GM23338 (cell line): ENCODE data around the gene ADD1. TPM values are rescaled to one million over a fixed set of nuclear protein-coding genes. Genes with fewer than 3 reads are reported as not detected.

Experiments used
- ATAC-seq: fragments of 200-7000 bp; cut with Tn5 transposase; 3 replicates; pipeline ENCODE4 v1.9.1; 2020
- DNase-seq: peaks from one replicate; pipeline ENCODE4 v3.0.0-alpha.2; 2015; ENCODE audit warnings: low spot score
- H2AFZ ChIP-seq: fragments of 200-600 bp; sonication (generic); 2 replicates; pipeline ENCODE4 v1.8.0; 2016; ENCODE audit warnings: antibody characterized with exemption, mild to moderate bottlenecking, moderate library complexity
- H3F3A ChIP-seq: fragments of 200-600 bp; sonication (generic); replicated peaks from 2 replicates; pipeline ENCODE4 v1.8.0; 2017; ENCODE audit warnings: antibody characterized with exemption, mixed run types, low read depth
- H3K27ac ChIP-seq: fragments of 200-600 bp; sonication (generic); 2 replicates; pipeline ENCODE4 v1.6.1; 2016; ENCODE audit warnings: low read depth
- H3K27me3 ChIP-seq: fragments of 200-600 bp; sonication (generic); 2 replicates; pipeline ENCODE4 v1.8.0; 2016; ENCODE audit warnings: mild to moderate bottlenecking, mixed run types, moderate library complexity; ENCODE audit not compliant: insufficient read depth
- H3K36me3 ChIP-seq: fragments of 200-600 bp; sonication (generic); 2 replicates; pipeline ENCODE4 v1.8.0; 2016; ENCODE audit warnings: mild to moderate bottlenecking; ENCODE audit not compliant: insufficient read depth
- H3K4me1 ChIP-seq: fragments of 200-600 bp; sonication (generic); 2 replicates; pipeline ENCODE4 v1.8.0; 2016; ENCODE audit warnings: mild to moderate bottlenecking, moderate library complexity; ENCODE audit not compliant: insufficient read depth
- H3K4me2 ChIP-seq: fragments of 200-600 bp; sonication (generic); 2 replicates; pipeline ENCODE4 v1.7.1; 2017; ENCODE audit warnings: mixed run types
- H3K4me3 ChIP-seq: fragments of 200-600 bp; sonication (generic); 2 replicates; pipeline ENCODE4 v1.6.1; 2016; ENCODE audit warnings: mixed run types
- H3K79me2 ChIP-seq: fragments of 200-600 bp; sonication (generic); replicated peaks from 2 replicates; pipeline ENCODE4 v1.8.0; 2017; ENCODE audit warnings: mild to moderate bottlenecking; ENCODE audit not compliant: insufficient read depth
- H3K9me2 ChIP-seq: fragments of 200-600 bp; sonication (generic); 2 replicates; pipeline ENCODE4 v1.8.0; 2017; ENCODE audit not compliant: insufficient read depth
- H4K20me1 ChIP-seq: fragments of 200-600 bp; sonication (generic); replicated peaks from 2 replicates; pipeline ENCODE4 v1.8.0; 2017; ENCODE audit warnings: mild to moderate bottlenecking; ENCODE audit not compliant: insufficient read depth
- H3K27ac Mint-ChIP-seq: 2 replicates; pipeline ENCODE4 v1.8.0; 2020; ENCODE audit warnings: inconsistent platforms, mild to moderate bottlenecking, moderate library complexity, mixed read lengths
- H3K27me3 Mint-ChIP-seq: 3 replicates; pipeline ENCODE4 v1.8.0; 2022; ENCODE audit warnings: low read depth, mild to moderate bottlenecking, moderate library complexity, mixed read lengths, inconsistent platforms; ENCODE audit not compliant: insufficient read depth, poor library complexity
- H3K36me3 Mint-ChIP-seq: 3 replicates; pipeline ENCODE4 v1.8.0; 2021; ENCODE audit warnings: low read depth, mild to moderate bottlenecking, inconsistent platforms, moderate library complexity, mixed read lengths
- H3K4me1 Mint-ChIP-seq: 3 replicates; pipeline ENCODE4 v1.8.0; 2020; ENCODE audit warnings: mild to moderate bottlenecking, inconsistent platforms, mixed read lengths
- H3K4me3 Mint-ChIP-seq: 3 replicates; pipeline ENCODE4 v1.8.0; 2021; ENCODE audit warnings: moderate library complexity, mild to moderate bottlenecking, inconsistent platforms, mixed read lengths
- H3K9me3 Mint-ChIP-seq: 3 replicates; pipeline ENCODE4 v1.8.0; 2020; ENCODE audit warnings: moderate library complexity, mild to moderate bottlenecking, inconsistent platforms, mixed read lengths
- CREB1 ChIP-seq: fragments of 250-450 bp; sonication (Bioruptor Pico); IDR thresholded peaks from 2 replicates; pipeline ENCODE4 v1.5.0; 2020; ENCODE audit warnings: low read depth, mild to moderate bottlenecking, moderate library complexity
- CTCF ChIP-seq, 2 experiments: fragments of 200-600 bp in 1 of 2; sonication (generic) in 1 of 2; conservative IDR thresholded peaks; 2 replicates each; pipeline versions ENCODE4 v1.5.1 to v1.6.1; 2016 to 2017; ENCODE audit warnings: antibody characterized with exemption in 2 of 2, low read depth in 2 of 2, mild to moderate bottlenecking in 2 of 2, moderate library complexity in 1 of 2
- EZH2 ChIP-seq: fragments of 200-600 bp; sonication (generic); IDR thresholded peaks from one replicate; pipeline ENCODE4 v1.8.0; 2017; ENCODE audit warnings: antibody characterized with exemption, mild to moderate bottlenecking, low read depth; ENCODE audit not compliant: unreplicated experiment
- EZH2phosphoT487 ChIP-seq: fragments of 200-600 bp; sonication (generic); IDR thresholded peaks from one replicate; pipeline ENCODE4 v1.8.1; 2018; ENCODE audit warnings: antibody characterized with exemption; ENCODE audit not compliant: unreplicated experiment
- JUNB ChIP-seq: IDR thresholded peaks from one replicate; pipeline ENCODE4 v1.6.1; 2016; ENCODE audit warnings: antibody characterized with exemption; ENCODE audit not compliant: unreplicated experiment
- POLR2AphosphoS5 ChIP-seq: IDR thresholded peaks from 2 replicates; pipeline ENCODE4 v1.6.1; 2016; ENCODE audit warnings: antibody characterized with exemption, low read depth
- REST ChIP-seq: IDR thresholded peaks from one replicate; pipeline ENCODE4 v1.6.1; 2018; ENCODE audit warnings: antibody characterized with exemption; ENCODE audit not compliant: unreplicated experiment
- STAT1 ChIP-seq: IDR thresholded peaks from one replicate; pipeline ENCODE4 v1.6.1; 2016; ENCODE audit warnings: antibody characterized with exemption; ENCODE audit not compliant: unreplicated experiment
- ZNF114 ChIP-seq: fragments of 250-450 bp; sonication (Bioruptor Pico); IDR thresholded peaks from 2 replicates; pipeline ENCODE4 v1.5.0; 2020; ENCODE audit warnings: mild to moderate bottlenecking, moderate library complexity
- ZNF462 ChIP-seq: fragments of 250-450 bp; sonication (Bioruptor Pico); IDR thresholded peaks from 2 replicates; pipeline ENCODE4 v1.5.0; 2020; ENCODE audit warnings: mild to moderate bottlenecking, moderate library complexity
- polyA plus RNA-seq: library from polyadenylated mRNA; unstranded; fragments of >200 nt; fragmentation: Nextera tagmentation; extraction: Ambion mirVana; gene quantifications from 2 replicates; pipeline ENCODE4 v1.2.1, GENCODE V29; 2016
- total RNA-seq: library from RNA; depleted of rRNA; stranded (reverse); fragments of >200 nt; shearing (Covaris generic); gene quantifications from 2 replicates; pipeline ENCODE4 v1.2.3, GENCODE V29; 2014

The ADD1 gene
- total and polyA plus RNA-seq, 2 experiments from 2014 or later: 126 to 144 TPM

GRCh38 chr4:2943364-2944090 is 99.9 kb downstream of the ADD1 start:
- DNase-seq (no peak), ATAC-seq (no peak)
- H2AFZ ChIP-seq: no peak overlapping the region
- Mint-ChIP-seq H3K27me3 (peaks cover 18% of the 10 kb centered on the region), H3K4me1 (no peaks in the 10 kb centered on the region), H3K27ac (no peak overlapping the region), H3K4me3 (no peak overlapping the region), H3K9me3 (no peaks in the 10 kb centered on the region; the same call in 2 of the 3 replicates), H3K36me3 (peaks cover 97% of the 10 kb centered on the region)
- no peaks in the 10 kb centered on the region for H3K9me2 ChIP-seq
- no peak overlapping the region for H3K27ac ChIP-seq
- no peak overlapping the region for H3K4me2 ChIP-seq
- H3K4me1 ChIP-seq: no peaks in the 10 kb centered on the region
- H3K27me3 ChIP-seq: no peaks in the 10 kb centered on the region
- H3K4me3 ChIP-seq: no peak overlapping the region
- H3F3A ChIP-seq: peaks cover 19% of the 10 kb centered on the region; the same call in 1 of the 2 replicates
- peaks cover 53% of the 10 kb centered on the region for H3K36me3 ChIP-seq
- H4K20me1 ChIP-seq: peaks cover 17% of the 10 kb centered on the region
- peaks cover 3% of the 10 kb centered on the region for H3K79me2 ChIP-seq
- TF ChIP-seq EZH2: no peak

GRCh38 chr4:2944091-2944482 is 100.4 kb downstream of the ADD1 start:
- Mint-ChIP-seq H3K9me3 (no peaks in the 10 kb centered on the region; the same call in 2 of the 3 replicates), H3K4me3 (no peak overlapping the region), H3K36me3 (peaks cover 97% of the 10 kb centered on the region), H3K27ac (no peak overlapping the region), H3K4me1 (no peaks in the 10 kb centered on the region), H3K27me3 (peaks cover 18% of the 10 kb centered on the region)
- ATAC-seq (no peak), DNase-seq (no peak)
- H3K4me1 ChIP-seq: no peaks in the 10 kb centered on the region
- H4K20me1 ChIP-seq: peaks cover 22% of the 10 kb centered on the region
- H3F3A ChIP-seq: peaks cover 13% of the 10 kb centered on the region; the same call in 1 of the 2 replicates
- peaks cover 47% of the 10 kb centered on the region for H3K36me3 ChIP-seq
- H3K79me2 ChIP-seq: no peaks in the 10 kb centered on the region; the same call in 1 of the 2 replicates
- H3K27ac ChIP-seq: no peak overlapping the region
- H3K4me2 ChIP-seq: no peak overlapping the region
- no peak overlapping the region for H2AFZ ChIP-seq
- no peak overlapping the region for H3K4me3 ChIP-seq
- no peaks in the 10 kb centered on the region for H3K27me3 ChIP-seq
- no peaks in the 10 kb centered on the region for H3K9me2 ChIP-seq
- TF ChIP-seq ZNF462 (CRISPR knock-in tag): no peak
- TF ChIP-seq CREB1 (CRISPR knock-in tag): no peak
- TF ChIP-seq STAT1: no peak
- TF ChIP-seq EZH2: no peak
- no peak for TF ChIP-seq POLR2AphosphoS5
- TF ChIP-seq EZH2phosphoT487: no peak
- no peak for TF ChIP-seq ZNF114
- TF ChIP-seq JUNB: no peak
- TF ChIP-seq CTCF (conservative IDR thresholded peaks at IDR 0.05; ENCODE audit: low read depth in 2 of 2): no peak
- TF ChIP-seq REST: no peak
